ENCODE data around the gene OPRPN. TPM values are rescaled to one million over a fixed set of nuclear protein-coding genes. Genes with fewer than 3 reads are reported as not detected.

The OPRPN gene
- total RNA-seq, 1 donor from 2014 or later, result not detected

- H3K27ac Mint-ChIP-seq (ENCODE audit: unreplicated experiment), result no peak overlapping the region
Observed at GRCh38 chr4:70365479-70365878, 32.3 kb upstream of the OPRPN start.

GRCh38 chr4:70367813-70368212 lies 29.9 kb upstream of the OPRPN start:
- no peak for DNase-seq
- Mint-ChIP-seq H3K27ac (ENCODE audit: unreplicated experiment) (no peak overlapping the region), H3K4me3 (ENCODE audit: unreplicated experiment) (no peak overlapping the region), H3K36me3 (ENCODE audit: unreplicated experiment) (no peaks in the 10 kb centered on the region), H3K27me3 (ENCODE audit: unreplicated experiment) (no peaks in the 10 kb centered on the region), H3K9me3 (ENCODE audit: unreplicated experiment) (no peaks in the 10 kb centered on the region), H3K4me1 (ENCODE audit: low read depth, unreplicated experiment) (no peaks in the 10 kb centered on the region)
- no peak for TF ChIP-seq CTCF (IDR thresholded peaks at IDR 0.05; ENCODE audit: partially characterized antibody, unreplicated experiment)

More at GRCh38 chr4:70365479-70365878, 32.3 kb upstream of the OPRPN start:
- Mint-ChIP-seq H3K27me3 (ENCODE audit: unreplicated experiment) (no peaks in the 10 kb centered on the region), H3K4me1 (ENCODE audit: low read depth, unreplicated experiment) (no peaks in the 10 kb centered on the region), H3K4me3 (ENCODE audit: unreplicated experiment) (no peak overlapping the region), H3K9me3 (ENCODE audit: unreplicated experiment) (no peaks in the 10 kb centered on the region), H3K36me3 (ENCODE audit: unreplicated experiment) (no peaks in the 10 kb centered on the region)
- DNase-seq, result no peak
- no peak for TF ChIP-seq CTCF (IDR thresholded peaks at IDR 0.05; ENCODE audit: partially characterized antibody, unreplicated experiment)

- H3K9me3 Mint-ChIP-seq (ENCODE audit: unreplicated experiment), result no peaks in the 10 kb centered on the region
- no peak for TF ChIP-seq CTCF (IDR thresholded peaks at IDR 0.05; ENCODE audit: partially characterized antibody, unreplicated experiment)
- peaks cover 2% of the 10 kb centered on the region for H3K27me3 Mint-ChIP-seq (ENCODE audit: unreplicated experiment)
- H3K4me1 Mint-ChIP-seq (ENCODE audit: low read depth, unreplicated experiment), result no peaks in the 10 kb centered on the region
- H3K4me3 Mint-ChIP-seq (ENCODE audit: unreplicated experiment), result no peak overlapping the region
- no peaks in the 10 kb centered on the region for H3K36me3 Mint-ChIP-seq (ENCODE audit: unreplicated experiment)
- DNase-seq, result no peak
- H3K27ac Mint-ChIP-seq (ENCODE audit: unreplicated experiment), result no peak overlapping the region
Observed at GRCh38 chr4:70371987-70372386, 25.8 kb upstream of the OPRPN start.

GRCh38 chr4:70372760-70373159 lies 25.0 kb upstream of the OPRPN start:
- Mint-ChIP-seq H3K36me3 (ENCODE audit: unreplicated experiment) (no peaks in the 10 kb centered on the region), H3K4me3 (ENCODE audit: unreplicated experiment) (no peak overlapping the region), H3K27ac (ENCODE audit: unreplicated experiment) (no peak overlapping the region), H3K9me3 (ENCODE audit: unreplicated experiment) (no peaks in the 10 kb centered on the region), H3K4me1 (ENCODE audit: low read depth, unreplicated experiment) (no peaks in the 10 kb centered on the region), H3K27me3 (ENCODE audit: unreplicated experiment) (peaks cover 2% of the 10 kb centered on the region)
- DNase-seq, result no peak
- no peak for TF ChIP-seq CTCF (IDR thresholded peaks at IDR 0.05; ENCODE audit: partially characterized antibody, unreplicated experiment)

- no peak for DNase-seq
- H3K9me3 Mint-ChIP-seq (ENCODE audit: unreplicated experiment), result no peaks in the 10 kb centered on the region
- no peak for TF ChIP-seq CTCF (IDR thresholded peaks at IDR 0.05; ENCODE audit: partially characterized antibody, unreplicated experiment)
- H3K4me3 Mint-ChIP-seq (ENCODE audit: unreplicated experiment), result no peak overlapping the region
- H3K36me3 Mint-ChIP-seq (ENCODE audit: unreplicated experiment), result no peaks in the 10 kb centered on the region
- H3K4me1 Mint-ChIP-seq (ENCODE audit: low read depth, unreplicated experiment), result no peaks in the 10 kb centered on the region
- no peaks in the 10 kb centered on the region for H3K27me3 Mint-ChIP-seq (ENCODE audit: unreplicated experiment)
- H3K27ac Mint-ChIP-seq (ENCODE audit: unreplicated experiment), result no peak overlapping the region
Observed at GRCh38 chr4:70380578-70380977, 17.2 kb upstream of the OPRPN start.

All from glutamatergic neuron (in vitro differentiated cells).